Measurements from ENCODE around the gene ABCD1.

- TF ChIP-seq CTCF (IDR thresholded peaks at IDR 0.05) (no peak), POLR2A (IDR thresholded peaks at IDR 0.05; ENCODE audit: low read depth) (no peak)
Measured at GRCh38 chrX:153784325-153784967, 59.8 kb downstream of the ABCD1 start.

Measured in esophagus muscularis mucosa (tissue), 3 donors.